ENCODE results near the gene FMOD. TPM values are rescaled to one million over a fixed set of nuclear protein-coding genes. Genes with fewer than 3 reads are reported as not detected.

FMOD gene
- total and polyA plus RNA-seq, 8 donors: 14.7 to 422 (median 37.9) TPM

DNA sequence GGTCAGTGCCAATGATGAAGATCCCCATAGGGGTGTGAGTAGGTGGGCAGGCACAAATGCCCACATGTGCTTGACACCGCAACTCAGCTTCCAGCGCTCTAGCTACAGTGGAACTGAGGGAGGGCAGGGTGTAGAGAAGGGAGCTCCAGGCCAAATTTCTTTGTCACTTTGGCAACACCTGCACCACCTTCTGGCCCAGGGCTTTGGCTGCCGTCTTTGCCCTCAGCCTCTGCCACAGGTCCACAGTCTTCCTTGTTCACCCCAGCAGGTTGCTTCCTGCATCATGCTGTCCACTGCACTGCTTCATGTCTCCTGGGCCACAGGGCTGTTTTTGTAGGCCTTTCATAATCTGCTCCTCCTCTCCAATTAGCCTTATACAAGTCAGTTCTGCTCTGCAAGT is 20.4 kb upstream of the FMOD start:
- DNase-seq: no peak
- no peaks in the 10 kb centered on the region for H3K27me3 ChIP-seq
- no peaks in the 10 kb centered on the region for H3K36me3 ChIP-seq
- intact Hi-C loops (cut with DNase I; ENCODE audit: low total_unique reads): no loop called here
- TF ChIP-seq EP300 (IDR thresholded peaks at IDR 0.05): no peak
- no peak for TF ChIP-seq CTCF (IDR thresholded peaks at IDR 0.05)
- no peak for TF ChIP-seq POLR2AphosphoS5 (IDR thresholded peaks at IDR 0.05)
- no peak for TF ChIP-seq POLR2A (IDR thresholded peaks at IDR 0.05)
- H3K4me3 ChIP-seq: no peak overlapping the region
- peaks cover 0 to 38% (median 15%) of the 10 kb centered on the region in 4 donors for H3K4me1 ChIP-seq
- 81 to 89% (median 84%) methylated on average over 3 of the region's 3 CpGs for WGBS, 5 donors
- H3K27ac ChIP-seq: no peak overlapping the region
- no peaks in the 10 kb centered on the region for H3K9me3 ChIP-seq

DNA sequence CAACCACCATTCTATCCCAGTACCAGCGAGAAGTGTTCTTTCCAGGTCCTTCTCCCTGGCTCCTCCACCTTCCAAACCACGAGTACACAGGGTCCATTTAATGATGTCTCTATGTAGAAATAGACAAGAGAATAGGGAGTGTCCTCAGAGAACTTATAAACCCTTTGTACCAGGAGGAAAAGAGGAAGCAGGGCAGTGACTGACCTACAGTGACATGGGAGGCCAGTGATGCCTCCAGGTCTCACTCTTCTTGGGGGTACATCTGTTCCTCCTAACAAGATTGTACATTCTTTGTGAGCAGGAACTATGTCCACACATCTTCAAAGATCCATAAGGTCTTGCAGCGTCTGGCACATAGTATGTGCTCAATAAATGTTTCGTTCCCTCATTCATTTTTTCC is 18.7 kb upstream of the FMOD start:
- Histone ChIP-seq H3K27ac (peak overlapping the region in 3 of 5 donors; percentile 24 to 64 (median 39)), H3K27me3 (no peaks in the 10 kb centered on the region), H3K4me3 (no peak overlapping the region), H3K9me3 (no peaks in the 10 kb centered on the region), H3K4me1 (peaks cover 0 to 36% (median 15%) of the 10 kb centered on the region in 4 donors), H3K36me3 (no peaks in the 10 kb centered on the region)
- no peak for DNase-seq
- 88 to 94% (median 92%) methylated on average over 4 of the region's 4 CpGs for WGBS, 5 donors
- TF ChIP-seq CTCF (IDR thresholded peaks at IDR 0.05) (no peak), POLR2A (IDR thresholded peaks at IDR 0.05) (no peak), POLR2AphosphoS5 (IDR thresholded peaks at IDR 0.05) (no peak), EP300 (IDR thresholded peaks at IDR 0.05) (no peak)
- intact Hi-C loops (cut with DNase I; ENCODE audit: low total_unique reads): no loop called here

- DNase-seq: peak in 1 of 2 donors; percentile 71
- WGBS, 5 donors: 68 to 82% (median 74%) methylated on average over 6 of the region's 6 CpGs
- H3K27ac ChIP-seq: peak overlapping the region in 3 of 5 donors; percentile 24 to 64 (median 39)
- H3K27me3 ChIP-seq: peaks cover 0 to 8% (median 0%) of the 10 kb centered on the region in 3 donors
- H3K4me1 ChIP-seq: peaks cover 0 to 32% (median 11%) of the 10 kb centered on the region in 4 donors
- peak in 2 of 7 experiments; percentile 6 to 22 for TF ChIP-seq CTCF (IDR thresholded peaks at IDR 0.05)
- no peak for TF ChIP-seq EP300 (IDR thresholded peaks at IDR 0.05)
- peak; percentile 13 to 68 (median 48) for TF ChIP-seq POLR2AphosphoS5 (IDR thresholded peaks at IDR 0.05)
- TF ChIP-seq POLR2A (IDR thresholded peaks at IDR 0.05): no peak
- H3K4me3 ChIP-seq: no peak overlapping the region
- H3K9me3 ChIP-seq: no peaks in the 10 kb centered on the region
- intact Hi-C loops (cut with DNase I; ENCODE audit: low total_unique reads): no loop called here
- H3K36me3 ChIP-seq: no peaks in the 10 kb centered on the region
Measured at GRCh38 chr1:203368624-203369451, 17.9 kb upstream of the FMOD start.

- DNase-seq: peak; percentile 45 to 77
- 20 to 66% (median 42%) methylated on average over 4 of the region's 4 CpGs for WGBS, 5 donors
- intact Hi-C loops (cut with DNase I; ENCODE audit: low total_unique reads): no loop called here
- H3K36me3 ChIP-seq: no peaks in the 10 kb centered on the region
- TF ChIP-seq POLR2AphosphoS5 (IDR thresholded peaks at IDR 0.05) (no peak), EP300 (IDR thresholded peaks at IDR 0.05) (no peak), CTCF (IDR thresholded peaks at IDR 0.05) (no peak), POLR2A (IDR thresholded peaks at IDR 0.05) (no peak)
- peaks cover 0 to 28% (median 6%) of the 10 kb centered on the region in 4 donors for H3K4me1 ChIP-seq
- peaks cover 0 to 8% (median 0%) of the 10 kb centered on the region in 3 donors for H3K27me3 ChIP-seq
- peak overlapping the region in 3 of 5 donors; percentile 37 to 52 (median 49) for H3K27ac ChIP-seq
- no peak overlapping the region for H3K4me3 ChIP-seq
- H3K9me3 ChIP-seq: no peaks in the 10 kb centered on the region
Measured at GRCh38 chr1:203367057-203367456, 16.1 kb upstream of the FMOD start.
